SU-DHL-6 (cell line): ENCODE results near the gene CTU1.

Experiments
- H2AFZ ChIP-seq: fragments of 200-600 bp; sonication (generic); 2 replicates; pipeline ENCODE4 v1.6.1; 2014; ENCODE audit warnings: low read depth, mild to moderate bottlenecking, moderate library complexity, mixed read lengths, antibody characterized with exemption, low read length; ENCODE audit not compliant: severe bottlenecking
- H3F3A ChIP-seq: fragments of 200-600 bp; shearing (Covaris generic); 2 replicates; pipeline ENCODE4 v1.6.0; 2016; ENCODE audit warnings: antibody characterized with exemption, mild to moderate bottlenecking; ENCODE audit not compliant: insufficient read depth
- H3K27ac ChIP-seq: fragments of 200-600 bp; sonication (generic); 2 replicates; pipeline ENCODE4 v1.5.1; 2016; ENCODE audit warnings: low read depth, mild to moderate bottlenecking, low read length, moderate library complexity, mixed read lengths
- H3K27me3 ChIP-seq: fragments of 200-600 bp; sonication (generic), shearing (Covaris generic); 2 replicates; pipeline ENCODE4 v1.6.0; 2014; ENCODE audit warnings: mild to moderate bottlenecking, low read length
- H3K36me3 ChIP-seq: fragments of 200-600 bp; sonication (generic); 2 replicates; pipeline ENCODE4 v1.6.1; 2014; ENCODE audit warnings: mild to moderate bottlenecking, low read length, mixed read lengths
- H3K4me2 ChIP-seq: fragments of 300-600, 200-600 bp; shearing (Covaris generic), sonication (generic); 2 replicates; pipeline ENCODE4 v1.6.0; 2014; ENCODE audit warnings: low read length, low read depth, mild to moderate bottlenecking; ENCODE audit not compliant: poor library complexity, severe bottlenecking
- H3K4me3 ChIP-seq: fragments of 200-600 bp; sonication (generic); 2 replicates; pipeline ENCODE4 v1.5.1; 2014; ENCODE audit warnings: antibody characterized with exemption, low read length, mild to moderate bottlenecking, mixed read lengths; ENCODE audit not compliant: insufficient read depth, poor library complexity, severe bottlenecking
- H3K79me2 ChIP-seq: fragments of 200-600 bp; sonication (generic); 2 replicates; pipeline ENCODE4 v1.6.1; 2014; ENCODE audit warnings: mild to moderate bottlenecking, low read length, moderate library complexity; ENCODE audit not compliant: insufficient read depth
- H3K9ac ChIP-seq: fragments of 200-600 bp; sonication (generic); 2 replicates; pipeline ENCODE4 v1.7.0; 2014; ENCODE audit warnings: mild to moderate bottlenecking, low read length
- H3K9me2 ChIP-seq: fragments of 200-600 bp; sonication (generic); replicated peaks from 2 replicates; pipeline ENCODE4 v1.6.1; 2014; ENCODE audit warnings: low read length; ENCODE audit not compliant: insufficient read depth
- H3K9me3 ChIP-seq: fragments of 200-600 bp; sonication (generic); 2 replicates; pipeline ENCODE4 v1.6.1; 2014; ENCODE audit warnings: low read length, mixed read lengths; ENCODE audit not compliant: insufficient read depth
- H4K20me1 ChIP-seq: fragments of 200-600 bp; sonication (generic); 2 replicates; pipeline ENCODE4 v1.6.1; 2014; ENCODE audit warnings: low read depth, mild to moderate bottlenecking, antibody characterized with exemption, low read length, moderate library complexity, mixed read lengths
- CTCF ChIP-seq: fragments of 200-600 bp; sonication (generic); IDR thresholded peaks from one replicate; pipeline ENCODE4 v1.5.1; 2017; ENCODE audit warnings: antibody characterized with exemption, mild to moderate bottlenecking, low read length, moderate library complexity; ENCODE audit not compliant: insufficient read depth, poor library complexity, severe bottlenecking
- EZH2phosphoT487 ChIP-seq: fragments of 200-600 bp; sonication (generic), shearing (Covaris generic); conservative IDR thresholded peaks from 2 replicates; pipeline ENCODE4 v1.6.1; 2018; ENCODE audit warnings: mild to moderate bottlenecking, antibody characterized with exemption, low read length, moderate library complexity, mixed read lengths

CTU1 gene

GRCh38 chr19:51100601-51101000 lies 7.6 kb downstream of the CTU1 start:
- Histone ChIP-seq H3K4me2 (no peak overlapping the region), H3K9me2 (no peaks in the 10 kb centered on the region), H4K20me1 (no peaks in the 10 kb centered on the region), H3K27ac (no peak overlapping the region), H3K9ac (no peak overlapping the region), H3F3A (no peaks in the 10 kb centered on the region), H3K36me3 (no peaks in the 10 kb centered on the region), H3K27me3 (no peaks in the 10 kb centered on the region), H3K4me3 (no peak overlapping the region), H3K79me2 (0 out of 2 replicates have a peak, but pooled peaks cover 4% of the 10 kb centered on the region), H2AFZ (no peak overlapping the region), H3K9me3 (no peaks in the 10 kb centered on the region)
- TF ChIP-seq CTCF (no peak), EZH2phosphoT487 (no peak)

DNA sequence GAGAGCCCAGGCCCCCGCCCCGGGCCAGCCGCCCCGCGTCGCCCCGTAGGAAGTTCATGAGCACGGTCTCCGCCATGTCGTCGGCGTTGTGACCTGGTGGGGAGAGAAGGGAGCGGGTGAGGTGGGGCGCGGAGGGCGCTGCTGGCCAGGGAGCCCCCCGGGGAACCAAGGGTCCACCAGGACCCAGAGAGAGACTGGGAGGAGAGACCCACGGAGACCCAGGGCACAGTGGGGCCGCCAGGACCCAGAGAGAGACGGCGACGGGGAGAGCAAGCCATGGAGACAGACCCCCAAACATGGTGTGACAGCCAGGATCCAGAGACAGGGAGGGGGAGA lies 9.2 kb downstream of the CTU1 start:
- no peaks in the 10 kb centered on the region for H3F3A ChIP-seq
- H3K27ac ChIP-seq, result no peak overlapping the region
- H3K36me3 ChIP-seq, result no peaks in the 10 kb centered on the region
- H4K20me1 ChIP-seq, result peaks cover 2% of the 10 kb centered on the region; the same call in 1 of the 2 replicates
- H2AFZ ChIP-seq, result no peak overlapping the region
- no peaks in the 10 kb centered on the region for H3K27me3 ChIP-seq
- no peaks in the 10 kb centered on the region for H3K9me3 ChIP-seq
- H3K4me3 ChIP-seq, result no peak overlapping the region
- no peaks in the 10 kb centered on the region for H3K79me2 ChIP-seq
- no peak overlapping the region for H3K9ac ChIP-seq
- H3K9me2 ChIP-seq, result no peaks in the 10 kb centered on the region
- H3K4me2 ChIP-seq, result no peak overlapping the region
- TF ChIP-seq EZH2phosphoT487, result no peak
- no peak for TF ChIP-seq CTCF

- Histone ChIP-seq H3K4me2 (no peak overlapping the region), H3K27ac (no peak overlapping the region), H3K4me3 (no peak overlapping the region), H3F3A (no peaks in the 10 kb centered on the region), H2AFZ (no peak overlapping the region), H3K27me3 (no peaks in the 10 kb centered on the region), H4K20me1 (peaks cover 2% of the 10 kb centered on the region; the same call in 1 of the 2 replicates), H3K9ac (no peak overlapping the region), H3K9me2 (no peaks in the 10 kb centered on the region), H3K79me2 (no peaks in the 10 kb centered on the region), H3K9me3 (no peaks in the 10 kb centered on the region), H3K36me3 (no peaks in the 10 kb centered on the region)
- TF ChIP-seq EZH2phosphoT487, result no peak
- no peak for TF ChIP-seq CTCF
Measured at GRCh38 chr19:51098365-51099046, 9.7 kb downstream of the CTU1 start.
